ENCODE data around the gene TP53BP1. TPM values are rescaled to one million over a fixed set of nuclear protein-coding genes. Genes with fewer than 3 reads are reported as not detected.
A peak's percentile ranks its signal among the peaks of the same experiment; 100 is the strongest.

The TP53BP1 gene
- total and polyA plus RNA-seq, 2 experiments from 2014 or later = 20.1 to 46.4 TPM

DNA sequence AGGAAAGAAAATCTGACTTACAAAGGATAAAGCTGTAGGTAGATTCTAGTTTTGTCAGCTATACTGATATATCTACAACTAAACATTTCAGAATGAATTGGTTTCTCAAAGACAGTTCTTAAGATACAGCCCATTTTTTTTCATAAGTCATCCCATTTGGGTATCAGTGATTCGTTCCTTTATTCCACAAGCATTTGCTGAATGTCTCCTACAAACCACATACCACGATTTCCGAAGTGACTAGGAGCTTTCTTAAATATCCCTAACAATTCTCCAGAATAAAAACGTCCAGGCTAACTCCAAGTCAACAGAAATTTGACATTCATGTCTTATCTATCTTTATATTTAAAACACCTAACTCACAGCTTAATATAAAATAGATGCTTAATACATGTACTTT, 59.8 kb downstream of the TP53BP1 start:
- H3F3A ChIP-seq (ENCODE audit: insufficient read depth) = no peaks in the 10 kb centered on the region
- no peaks in the 10 kb centered on the region for H3K27me3 ChIP-seq (replicated peaks; ENCODE audit: insufficient read depth)
- H3K9me3 ChIP-seq (ENCODE audit: low read depth) = no peaks in the 10 kb centered on the region
- H3K4me1 ChIP-seq (ENCODE audit: insufficient read depth) = no peaks in the 10 kb centered on the region
- in situ Hi-C loops (cut with MboI) = no loop called here
- TF ChIP-seq EZH2 (IDR thresholded peaks at IDR 0.05; ENCODE audit: insufficient read depth, poor library complexity, severe bottlenecking) (no peak), EZH2phosphoT487 (IDR thresholded peaks at IDR 0.05; ENCODE audit: insufficient read depth, low read depth) (no peak)
- no peak overlapping the region for H2AFZ ChIP-seq
- no peak overlapping the region for H3K9ac ChIP-seq
- 93 to 94% methylated on average over 4 of the region's 4 CpGs for WGBS, 2 experiments (ENCODE audit: low coverage in 1 of 2, low lambda C conversion rate in 2 of 2, missing lambda C conversion rate in 2 of 2)
- peaks cover 24% of the 10 kb centered on the region for H3K36me3 ChIP-seq (ENCODE audit: low read depth)
- H3K4me2 ChIP-seq (ENCODE audit: unreplicated experiment) = no peak overlapping the region
- DNase-seq = peak; percentile 34
- no peaks in the 10 kb centered on the region for H4K20me1 ChIP-seq (ENCODE audit: insufficient read depth)
- H3K4me3 ChIP-seq = no peak overlapping the region
- peaks cover 15% of the 10 kb centered on the region; the same call in 1 of the 2 replicates for H3K79me2 ChIP-seq (ENCODE audit: insufficient read depth)
- H3K27ac ChIP-seq = no peak overlapping the region
- H3K9me2 ChIP-seq (ENCODE audit: insufficient read depth) = no peaks in the 10 kb centered on the region

DNA sequence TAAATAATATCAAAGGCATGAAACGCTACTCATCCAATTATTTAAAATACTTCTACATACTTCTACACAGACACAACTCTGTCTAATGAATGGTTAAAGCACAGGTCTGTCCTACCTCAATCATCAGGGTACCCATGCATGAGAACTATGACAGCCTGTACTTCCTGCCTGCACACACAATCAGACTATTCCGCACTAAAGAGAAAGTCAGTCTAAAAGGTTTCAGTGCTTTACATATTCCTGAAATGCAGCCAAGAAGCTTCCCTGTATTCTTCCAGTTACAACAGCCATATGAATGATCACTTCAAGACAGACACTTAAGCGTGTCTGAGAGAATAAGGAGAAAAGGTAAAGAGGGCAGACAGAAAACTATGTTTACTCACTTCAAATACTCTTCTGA, 63.3 kb downstream of the TP53BP1 start:
- in situ Hi-C loops (cut with MboI) = no loop called here
- H3K36me3 ChIP-seq (ENCODE audit: low read depth) = peaks cover 32% of the 10 kb centered on the region
- H2AFZ ChIP-seq = no peak overlapping the region
- H3K9ac ChIP-seq = no peak overlapping the region
- H3K4me1 ChIP-seq (ENCODE audit: insufficient read depth) = no peaks in the 10 kb centered on the region
- no peak overlapping the region for H3K4me2 ChIP-seq (ENCODE audit: unreplicated experiment)
- no peaks in the 10 kb centered on the region for H3K9me2 ChIP-seq (ENCODE audit: insufficient read depth)
- no peaks in the 10 kb centered on the region for H3K9me3 ChIP-seq (ENCODE audit: low read depth)
- no peak overlapping the region for H3K27ac ChIP-seq
- WGBS, 2 experiments (ENCODE audit: low coverage in 1 of 2, low lambda C conversion rate in 2 of 2, missing lambda C conversion rate in 2 of 2) = 54% methylated on average over 3 of the region's 3 CpGs
- no peaks in the 10 kb centered on the region for H3K27me3 ChIP-seq (replicated peaks; ENCODE audit: insufficient read depth)
- H3K4me3 ChIP-seq = no peak overlapping the region
- H3F3A ChIP-seq (ENCODE audit: insufficient read depth) = no peaks in the 10 kb centered on the region
- peaks cover 8% of the 10 kb centered on the region; the same call in 1 of the 2 replicates for H3K79me2 ChIP-seq (ENCODE audit: insufficient read depth)
- no peaks in the 10 kb centered on the region for H4K20me1 ChIP-seq (ENCODE audit: insufficient read depth)
- TF ChIP-seq EZH2phosphoT487 (IDR thresholded peaks at IDR 0.05; ENCODE audit: insufficient read depth, low read depth) (no peak), EZH2 (IDR thresholded peaks at IDR 0.05; ENCODE audit: insufficient read depth, poor library complexity, severe bottlenecking) (no peak)
- no peak for DNase-seq

DNA sequence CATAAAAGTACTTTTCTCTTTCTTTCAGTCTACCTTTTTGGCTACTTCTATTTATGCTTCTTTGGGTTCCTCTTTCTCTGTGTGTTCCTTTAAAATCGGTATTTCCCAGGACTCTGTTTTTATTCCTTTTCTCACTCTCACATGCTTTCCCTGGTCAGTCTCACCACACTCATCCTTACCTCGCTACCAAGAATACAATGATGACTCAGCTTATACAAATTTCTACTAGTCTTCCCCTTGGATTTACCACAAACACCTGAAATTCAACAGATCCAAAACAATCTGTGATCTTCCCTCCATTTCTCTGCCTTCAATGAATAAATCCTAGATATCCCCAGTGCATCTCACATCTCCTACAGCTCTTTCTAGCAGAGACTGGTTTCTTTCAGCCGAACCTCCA, 69.2 kb downstream of the TP53BP1 start:
- no peaks in the 10 kb centered on the region for H3K9me2 ChIP-seq (ENCODE audit: insufficient read depth)
- no peak overlapping the region for H3K27ac ChIP-seq
- no peaks in the 10 kb centered on the region for H4K20me1 ChIP-seq (ENCODE audit: insufficient read depth)
- DNase-seq = no peak
- 94 to 98% methylated on average over 3 of the region's 3 CpGs for WGBS, 2 experiments (ENCODE audit: low coverage in 1 of 2, low lambda C conversion rate in 2 of 2, missing lambda C conversion rate in 2 of 2)
- in situ Hi-C loops (cut with MboI) = no loop called here
- TF ChIP-seq EZH2phosphoT487 (IDR thresholded peaks at IDR 0.05; ENCODE audit: insufficient read depth, low read depth) (no peak), EZH2 (IDR thresholded peaks at IDR 0.05; ENCODE audit: insufficient read depth, poor library complexity, severe bottlenecking) (no peak)
- H3K79me2 ChIP-seq (ENCODE audit: insufficient read depth) = 0 out of 2 replicates have a peak, but pooled peaks cover 3% of the 10 kb centered on the region
- no peak overlapping the region for H3K4me2 ChIP-seq (ENCODE audit: unreplicated experiment)
- H2AFZ ChIP-seq = no peak overlapping the region
- H3K36me3 ChIP-seq (ENCODE audit: low read depth) = peaks cover 45% of the 10 kb centered on the region
- no peaks in the 10 kb centered on the region for H3K4me1 ChIP-seq (ENCODE audit: insufficient read depth)
- H3K4me3 ChIP-seq = no peak overlapping the region
- H3K27me3 ChIP-seq (replicated peaks; ENCODE audit: insufficient read depth) = no peaks in the 10 kb centered on the region
- no peaks in the 10 kb centered on the region for H3F3A ChIP-seq (ENCODE audit: insufficient read depth)
- no peaks in the 10 kb centered on the region for H3K9me3 ChIP-seq (ENCODE audit: low read depth)
- H3K9ac ChIP-seq = no peak overlapping the region

DNA sequence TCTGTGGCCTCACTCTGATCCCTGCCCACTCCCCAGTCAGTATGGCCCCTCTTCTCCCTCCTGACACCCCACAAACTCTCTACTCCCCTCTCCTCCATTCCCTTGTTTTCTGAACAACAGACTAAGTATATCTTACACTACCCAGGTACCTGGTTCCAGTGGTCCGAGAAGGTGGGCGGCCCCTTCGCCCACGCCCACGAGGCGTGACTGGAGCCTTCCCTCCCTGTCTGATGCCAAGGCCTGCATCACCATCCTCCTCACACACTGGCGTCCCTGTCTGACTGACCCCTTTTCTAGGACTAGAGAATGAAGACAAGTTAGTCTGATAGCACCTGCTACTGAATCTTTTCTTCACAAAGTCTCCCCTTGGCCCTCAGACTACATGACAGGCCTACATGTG, 72.1 kb downstream of the TP53BP1 start:
- H3K4me1 ChIP-seq (ENCODE audit: insufficient read depth) = no peaks in the 10 kb centered on the region
- H3K27me3 ChIP-seq (replicated peaks; ENCODE audit: insufficient read depth) = no peaks in the 10 kb centered on the region
- 83 to 88% methylated on average over 7 of the region's 7 CpGs for whole genome bisulfite sequencing, 2 experiments (ENCODE audit: low coverage in 1 of 2, low lambda C conversion rate in 2 of 2, missing lambda C conversion rate in 2 of 2)
- H4K20me1 ChIP-seq (ENCODE audit: insufficient read depth) = no peaks in the 10 kb centered on the region
- H3K4me3 ChIP-seq = no peak overlapping the region
- no peaks in the 10 kb centered on the region for H3K9me2 ChIP-seq (ENCODE audit: insufficient read depth)
- peaks cover 43% of the 10 kb centered on the region for H3K36me3 ChIP-seq (ENCODE audit: low read depth)
- H3K79me2 ChIP-seq (ENCODE audit: insufficient read depth) = 0 out of 2 replicates have a peak, but pooled peaks cover 3% of the 10 kb centered on the region
- TF ChIP-seq EZH2phosphoT487 (IDR thresholded peaks at IDR 0.05; ENCODE audit: insufficient read depth, low read depth) (no peak), EZH2 (IDR thresholded peaks at IDR 0.05; ENCODE audit: insufficient read depth, poor library complexity, severe bottlenecking) (no peak)
- no peaks in the 10 kb centered on the region for H3K9me3 ChIP-seq (ENCODE audit: low read depth)
- in situ Hi-C loops (cut with MboI) = no loop called here
- no peaks in the 10 kb centered on the region for H3F3A ChIP-seq (ENCODE audit: insufficient read depth)
- no peak overlapping the region for H3K4me2 ChIP-seq (ENCODE audit: unreplicated experiment)
- no peak overlapping the region for H3K9ac ChIP-seq
- DNase-seq = no peak
- H3K27ac ChIP-seq = no peak overlapping the region
- H2AFZ ChIP-seq = no peak overlapping the region

DNA sequence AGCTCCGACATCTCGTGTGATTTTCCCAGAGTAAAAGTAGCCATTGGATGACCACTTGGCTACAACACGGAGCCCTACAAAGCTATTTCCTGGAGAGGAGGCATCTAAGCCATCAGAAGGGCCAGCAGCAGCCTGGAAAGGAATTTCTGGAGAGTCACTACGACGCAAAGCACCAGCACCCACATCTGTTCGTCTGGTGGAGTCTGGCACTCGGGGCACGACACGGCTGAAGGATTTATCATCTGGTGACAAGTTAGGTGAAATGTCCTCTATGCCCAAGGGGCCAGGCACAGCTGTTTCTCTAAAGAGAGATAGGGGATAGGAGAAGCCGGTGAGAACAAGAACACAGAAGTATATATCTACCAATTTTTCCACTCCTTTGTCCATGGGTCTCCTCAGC, 72.5 kb downstream of the TP53BP1 start:
- Histone ChIP-seq H4K20me1 (ENCODE audit: insufficient read depth) (no peaks in the 10 kb centered on the region), H3K9me2 (ENCODE audit: insufficient read depth) (no peaks in the 10 kb centered on the region), H3K36me3 (ENCODE audit: low read depth) (peaks cover 43% of the 10 kb centered on the region), H3K4me2 (ENCODE audit: unreplicated experiment) (no peak overlapping the region), H2AFZ (no peak overlapping the region), H3K9me3 (ENCODE audit: low read depth) (no peaks in the 10 kb centered on the region), H3K79me2 (ENCODE audit: insufficient read depth) (0 out of 2 replicates have a peak, but pooled peaks cover 3% of the 10 kb centered on the region), H3K4me3 (no peak overlapping the region), H3K4me1 (ENCODE audit: insufficient read depth) (no peaks in the 10 kb centered on the region), H3K9ac (no peak overlapping the region), H3K27me3 (replicated peaks; ENCODE audit: insufficient read depth) (no peaks in the 10 kb centered on the region), H3K27ac (no peak overlapping the region), H3F3A (ENCODE audit: insufficient read depth) (no peaks in the 10 kb centered on the region)
- TF ChIP-seq EZH2phosphoT487 (IDR thresholded peaks at IDR 0.05; ENCODE audit: insufficient read depth, low read depth) = no peak
- no peak for TF ChIP-seq EZH2 (IDR thresholded peaks at IDR 0.05; ENCODE audit: insufficient read depth, poor library complexity, severe bottlenecking)
- in situ Hi-C loops (cut with MboI) = no loop called here
- WGBS, 2 experiments (ENCODE audit: low coverage in 1 of 2, low lambda C conversion rate in 2 of 2, missing lambda C conversion rate in 2 of 2) = 91 to 93% methylated on average over 10 of the region's 10 CpGs
- no peak for DNase-seq

Data from GM23248 (cell line).